GM21528 (cell line): Measurements from ENCODE around the gene KIF16B.
"Not testable (repeated sequence)": the region's sequence is repeated elsewhere in the genome, so short reads cannot be mapped to it uniquely, and the experiment has no call there.

Experiments used
- ATAC-seq: cut with Tn5 transposase; IDR thresholded peaks from one replicate; pipeline ENCODE4 v1.9.1; 2021; ENCODE audit warnings: mild to moderate bottlenecking, moderate library complexity; ENCODE audit not compliant: unreplicated experiment, low FRiP score

The KIF16B gene

DNA sequence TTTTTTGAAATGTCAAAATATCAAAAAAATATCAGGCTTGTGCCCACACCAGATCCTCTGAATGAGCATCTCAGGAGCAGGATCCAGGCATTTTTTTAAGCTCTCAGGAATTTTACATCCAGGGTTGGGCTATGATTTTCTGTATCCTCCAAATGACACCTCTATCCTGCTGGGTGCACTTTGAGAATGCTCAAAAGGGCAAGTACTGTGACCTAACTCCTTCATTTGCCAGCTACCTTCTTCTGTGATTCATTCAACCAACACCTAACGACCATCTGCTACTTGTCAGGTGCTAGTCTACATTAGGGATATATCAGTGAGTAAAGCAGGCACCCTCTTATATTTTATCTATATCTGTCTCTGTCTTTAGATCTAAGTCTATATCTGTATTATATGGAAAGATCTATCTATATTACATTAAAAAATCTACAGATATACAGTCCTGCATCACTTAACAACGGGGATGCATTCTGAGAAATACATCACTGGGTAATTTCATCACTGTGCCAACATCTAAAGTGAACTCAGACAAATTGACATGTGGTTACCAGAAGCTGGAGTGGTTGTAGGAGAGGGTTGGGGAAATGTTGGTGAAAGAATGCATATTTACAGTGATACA is 131.6 kb downstream of the KIF16B start:
- no peak for ATAC-seq

DNA sequence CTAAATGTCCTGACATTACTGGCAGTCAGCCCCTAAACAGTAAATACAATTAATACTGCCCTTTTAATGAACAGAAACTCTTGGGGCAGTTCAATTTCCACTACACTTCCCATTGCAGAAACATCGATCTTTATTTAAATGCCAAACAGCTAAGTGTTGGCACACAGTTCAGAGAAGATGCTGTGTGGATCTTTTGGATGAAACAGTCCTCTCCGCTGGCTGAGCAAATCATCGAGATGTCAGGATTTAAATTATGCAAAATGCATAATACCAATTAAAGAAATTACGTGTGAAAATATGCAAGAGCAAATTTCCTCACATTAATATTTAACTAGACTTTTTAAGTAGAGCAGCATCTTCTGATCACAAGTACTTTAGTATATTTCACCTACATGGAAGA is 132.6 kb downstream of the KIF16B start:
- ATAC-seq = no peak

DNA sequence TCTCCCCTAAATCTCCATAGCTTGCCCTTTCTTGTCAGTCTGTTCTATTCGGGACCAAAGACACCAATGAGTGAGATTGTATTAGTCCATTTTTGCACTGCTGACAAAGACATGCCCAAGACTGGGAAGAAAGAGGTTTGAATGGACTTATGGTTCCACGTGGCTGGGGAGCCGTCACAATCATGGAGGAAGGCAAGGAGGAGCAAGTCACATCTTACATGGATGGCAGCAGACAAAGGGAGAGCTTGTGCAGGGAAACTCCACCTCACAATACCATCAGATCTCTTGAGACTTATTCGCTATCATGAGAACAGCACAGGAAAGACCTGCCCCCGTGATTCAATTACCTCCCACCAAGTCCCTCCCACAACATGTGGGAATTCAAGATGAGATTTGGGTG is 133.7 kb downstream of the KIF16B start:
- not testable (repeated sequence) for ATAC-seq

DNA sequence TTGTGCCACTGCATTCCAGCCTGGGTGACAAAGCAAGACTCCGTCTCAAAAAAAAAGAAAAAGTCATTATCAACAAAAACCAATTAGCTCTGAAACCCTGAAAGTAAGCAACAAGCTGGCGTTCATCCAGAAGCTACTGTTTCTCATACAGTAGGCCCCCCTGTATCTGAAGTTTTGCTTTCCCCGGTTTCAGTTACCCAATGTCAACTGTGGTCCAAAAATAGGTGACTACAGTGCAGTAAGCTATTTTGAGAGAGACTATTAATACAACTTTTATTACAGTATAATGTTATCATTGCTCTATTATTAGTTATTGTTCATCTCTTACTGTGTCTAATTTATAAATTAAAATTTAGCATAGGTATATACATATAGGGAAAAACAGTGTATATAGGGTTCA is 135.1 kb downstream of the KIF16B start:
- ATAC-seq = no peak

DNA sequence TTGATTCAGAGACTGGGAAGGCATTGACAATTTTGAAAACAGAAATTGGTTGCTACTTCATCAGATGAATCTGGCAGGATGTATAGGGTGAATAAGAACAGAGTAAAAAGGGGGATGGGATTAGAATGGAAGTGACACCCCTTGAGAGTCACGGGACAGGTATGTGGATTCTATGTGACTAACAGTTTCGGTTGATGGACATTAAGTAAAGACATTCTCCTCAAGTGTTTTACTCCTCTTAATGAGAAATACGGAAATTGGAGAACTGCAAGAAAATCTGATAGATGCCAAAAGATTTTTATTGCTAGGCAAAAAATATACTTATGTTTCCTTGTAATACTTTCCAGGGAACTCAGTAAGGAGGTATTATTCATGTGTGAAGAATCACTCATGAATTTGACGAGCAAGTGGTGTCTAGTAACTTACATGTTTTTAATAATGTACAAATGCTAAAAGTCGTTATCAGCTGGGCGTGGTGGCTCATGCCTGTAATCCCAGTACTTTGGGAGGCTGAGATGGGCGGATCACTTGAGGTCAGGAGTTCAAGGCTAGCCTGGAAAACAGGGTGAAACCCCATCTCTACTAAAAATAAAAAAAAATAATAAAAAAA is 135.8 kb downstream of the KIF16B start:
- ATAC-seq = no peak

DNA sequence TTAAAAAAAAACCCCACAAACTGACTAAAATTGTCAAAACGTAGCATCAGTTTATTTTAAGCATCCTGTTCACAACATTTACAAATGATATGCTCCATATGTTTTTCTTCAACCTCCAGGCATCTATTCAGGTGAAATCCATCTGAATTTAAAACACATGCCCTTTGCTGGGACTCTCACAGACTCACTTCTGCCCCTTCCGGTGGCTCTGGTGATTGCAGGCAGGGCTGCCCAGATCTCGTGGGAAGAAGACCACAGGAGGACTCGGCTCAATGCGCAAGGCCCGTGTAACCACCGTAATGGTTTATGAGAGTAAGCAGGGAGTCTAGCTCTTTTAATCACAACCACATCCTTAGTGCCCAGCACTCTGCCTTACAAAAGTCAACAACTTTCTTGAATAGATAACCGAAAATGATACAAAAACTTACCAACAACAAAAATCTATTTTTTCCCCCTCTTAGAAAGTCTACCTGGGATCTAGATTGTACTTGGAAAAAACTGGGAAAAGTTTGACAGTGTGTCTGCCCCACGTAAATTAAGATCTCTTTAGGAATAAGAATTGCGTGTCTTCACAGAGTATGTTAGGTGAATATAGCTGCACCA is 139.1 kb downstream of the KIF16B start:
- peak; percentile 66 for ATAC-seq

DNA sequence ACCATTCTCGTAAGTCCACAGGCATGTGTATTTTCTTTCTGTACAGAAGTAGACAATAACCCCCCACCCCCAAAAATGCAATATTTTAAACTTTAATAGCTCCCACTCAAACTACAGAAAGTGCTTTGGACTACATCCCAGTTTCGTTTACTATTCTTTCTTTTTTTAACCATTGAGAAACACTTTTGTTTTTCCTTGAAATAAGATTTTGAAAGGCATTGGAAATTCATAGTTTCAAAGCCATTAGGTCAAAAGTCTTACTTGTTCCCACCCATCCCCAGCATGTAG is 140.0 kb downstream of the KIF16B start:
- no peak for ATAC-seq

DNA sequence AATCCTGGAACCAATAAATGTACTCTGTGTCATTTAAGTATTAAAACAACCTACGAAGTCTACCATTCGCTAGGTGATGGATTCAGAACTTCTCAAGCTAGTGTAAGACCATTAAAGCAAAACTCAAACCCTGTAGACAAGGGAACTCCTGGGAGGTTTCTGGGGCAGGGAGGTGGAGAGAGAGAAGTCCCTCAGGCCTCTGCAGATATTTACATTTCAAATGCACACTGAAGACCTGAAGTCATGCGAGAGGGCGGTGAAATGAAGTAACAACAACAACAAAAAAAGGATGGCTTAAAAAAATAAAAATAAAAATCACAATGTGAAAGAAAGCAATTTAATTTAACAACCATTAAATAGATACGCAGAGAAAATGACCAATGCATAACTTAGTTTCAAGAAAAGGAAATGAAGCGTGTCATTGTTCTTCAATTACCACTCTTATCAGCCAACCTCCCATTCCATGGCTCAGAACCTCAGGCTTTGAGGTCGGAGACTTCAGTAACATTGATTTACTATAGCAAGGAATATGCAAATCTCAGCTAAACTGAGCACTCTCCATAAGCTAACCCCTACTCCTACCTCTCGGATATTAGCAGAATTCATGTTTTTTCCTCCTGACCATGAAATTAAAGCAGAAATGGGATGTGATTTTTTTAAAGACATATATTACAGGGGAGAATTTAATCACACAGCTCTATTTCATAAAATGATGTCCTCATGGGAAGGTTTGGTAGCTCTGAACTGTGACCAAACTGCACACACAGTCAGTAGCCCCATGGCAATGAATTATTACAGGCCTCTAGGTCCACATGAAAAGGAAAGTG is 140.6 kb downstream of the KIF16B start:
- ATAC-seq = no peak

DNA sequence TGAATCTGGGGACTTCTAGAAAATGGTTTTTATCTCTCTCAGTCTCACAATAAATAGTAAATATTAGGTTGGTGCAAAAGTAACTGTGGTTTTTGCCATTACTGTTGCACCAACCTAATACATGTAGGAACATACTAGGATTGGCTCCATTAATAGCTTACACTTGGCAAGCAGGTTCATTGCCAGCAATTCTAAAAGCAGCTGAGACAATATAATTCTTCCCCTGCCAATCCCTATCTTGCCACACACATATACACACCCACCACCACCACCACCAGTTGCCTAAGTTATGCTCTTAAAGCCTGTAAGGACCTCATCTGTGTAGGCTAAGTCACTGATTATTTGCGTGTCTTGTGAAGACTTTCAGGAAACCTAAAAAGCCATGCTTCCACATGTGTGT is 145.1 kb downstream of the KIF16B start:
- no peak for ATAC-seq

DNA sequence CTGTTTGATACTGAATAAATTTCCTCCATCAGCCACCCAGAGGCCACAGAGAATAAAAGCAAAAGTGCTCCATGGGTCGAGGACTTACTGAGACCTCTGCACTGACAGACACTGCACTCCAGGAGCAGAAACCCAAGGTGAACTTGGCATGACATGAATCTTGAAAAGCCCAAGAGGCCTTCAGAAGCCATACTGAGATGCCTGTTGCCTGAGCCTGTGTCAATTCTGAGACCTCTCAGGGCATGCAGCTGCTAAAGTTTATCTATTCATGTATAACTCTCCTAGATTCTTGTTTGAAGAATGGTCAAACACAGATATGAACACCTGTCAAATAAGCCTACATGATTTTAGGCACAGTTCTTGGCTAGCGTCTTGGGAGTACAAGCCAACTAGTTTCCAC is 145.7 kb downstream of the KIF16B start:
- ATAC-seq = no peak

DNA sequence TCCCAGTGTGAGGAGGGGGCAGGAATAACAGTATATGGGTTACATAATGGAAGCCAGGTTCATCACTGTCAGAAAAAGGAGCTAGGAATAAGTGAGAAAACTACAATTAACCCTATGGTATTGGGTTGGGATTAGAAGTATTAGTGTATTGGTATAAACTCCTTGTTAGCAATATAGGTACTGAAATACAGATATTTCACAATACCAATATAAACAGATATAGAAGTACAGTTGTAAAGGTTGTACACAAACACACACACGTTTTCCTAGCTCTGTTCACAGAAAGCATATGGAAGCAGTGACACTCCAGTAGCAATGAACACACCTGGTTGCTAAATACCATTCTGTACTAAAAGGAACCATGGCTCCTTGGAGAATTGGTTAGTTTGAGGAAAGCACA is 148.5 kb downstream of the KIF16B start:
- no peak for ATAC-seq

DNA sequence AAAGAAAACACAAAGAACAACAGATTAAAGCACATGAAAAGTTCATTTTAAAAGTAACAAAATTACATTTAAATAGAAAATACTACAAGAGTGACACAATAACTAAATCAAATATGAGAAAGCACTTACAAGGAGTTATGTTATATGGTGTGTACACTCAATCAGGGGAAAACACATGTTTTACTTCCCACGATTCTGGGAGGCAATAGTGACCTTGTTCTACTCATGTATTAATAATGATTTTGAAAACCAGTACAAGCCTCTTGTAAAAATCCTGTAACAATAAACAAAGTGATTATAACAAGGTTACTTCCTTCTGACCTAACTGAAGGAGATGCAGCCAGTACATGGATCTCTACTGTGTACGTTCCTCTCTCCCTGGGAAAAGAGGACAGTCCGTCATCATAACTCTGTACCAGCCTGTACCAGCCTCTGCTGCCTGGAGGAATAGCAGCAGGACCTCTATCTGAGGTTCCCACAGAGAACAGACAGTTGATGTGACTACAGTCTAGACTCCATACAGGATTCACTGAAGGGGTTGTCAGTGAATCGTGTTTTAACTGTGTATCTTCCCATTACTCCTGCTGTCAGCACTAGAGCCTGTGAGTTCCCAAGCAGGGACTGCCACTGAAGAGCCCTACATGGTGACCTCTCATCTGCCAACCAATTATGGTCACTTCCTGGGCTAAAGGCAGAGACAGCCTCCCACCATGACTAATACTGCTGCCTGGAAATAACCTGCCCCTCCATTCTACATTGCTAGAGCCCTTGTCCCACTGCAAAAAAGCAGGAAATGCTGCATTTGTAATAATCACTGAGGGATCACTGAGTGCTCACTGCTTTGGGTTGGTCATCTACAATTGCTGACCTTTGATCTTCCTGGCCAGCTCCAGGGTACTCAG is 149.7 kb downstream of the KIF16B start:
- no peak for ATAC-seq

DNA sequence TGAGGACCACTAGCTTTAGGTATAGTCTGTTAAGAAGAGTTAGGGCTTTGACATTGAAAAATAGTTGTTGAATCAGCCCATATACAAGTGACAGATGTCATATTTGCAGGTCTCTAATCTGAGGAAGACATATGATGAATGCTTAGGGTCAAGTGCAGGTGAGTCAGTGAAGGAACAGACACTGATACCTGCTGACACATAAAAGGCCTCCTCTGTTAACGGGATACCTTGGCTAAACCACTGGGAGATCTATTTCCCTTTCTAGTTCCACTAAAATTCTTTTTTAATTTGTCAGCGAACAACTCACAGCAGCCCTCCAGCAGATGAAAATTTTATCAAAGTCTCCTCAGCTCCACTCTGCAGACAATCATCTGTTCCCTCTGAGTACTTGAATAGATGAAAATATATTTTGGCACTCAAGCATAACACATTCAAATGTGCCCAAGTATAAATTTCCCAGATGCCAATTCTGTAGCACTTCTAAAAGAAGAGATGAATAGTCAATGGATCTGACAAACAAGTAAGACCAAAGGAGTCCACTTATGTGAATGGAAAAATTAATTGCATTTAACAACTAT is 154.0 kb downstream of the KIF16B start:
- ATAC-seq = no peak

DNA sequence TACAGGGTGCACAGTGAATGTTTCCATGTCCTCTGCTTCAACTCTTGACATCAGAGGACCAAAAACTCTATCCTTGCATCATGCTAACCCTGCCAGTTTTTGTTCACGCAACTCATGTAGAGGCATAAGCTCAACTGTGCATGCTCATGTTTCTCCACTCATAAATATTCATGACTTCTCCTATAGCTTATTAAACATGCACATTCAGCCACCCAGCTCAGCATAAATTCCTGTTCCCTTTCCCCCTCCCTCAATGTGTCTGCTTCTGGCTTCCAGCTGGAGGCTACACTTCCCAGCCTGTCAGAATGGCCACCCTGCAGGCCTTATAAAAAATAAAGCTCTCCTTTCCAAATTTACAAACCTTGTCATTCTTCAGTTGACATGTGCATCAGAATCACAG is 154.6 kb downstream of the KIF16B start:
- ATAC-seq = no peak

DNA sequence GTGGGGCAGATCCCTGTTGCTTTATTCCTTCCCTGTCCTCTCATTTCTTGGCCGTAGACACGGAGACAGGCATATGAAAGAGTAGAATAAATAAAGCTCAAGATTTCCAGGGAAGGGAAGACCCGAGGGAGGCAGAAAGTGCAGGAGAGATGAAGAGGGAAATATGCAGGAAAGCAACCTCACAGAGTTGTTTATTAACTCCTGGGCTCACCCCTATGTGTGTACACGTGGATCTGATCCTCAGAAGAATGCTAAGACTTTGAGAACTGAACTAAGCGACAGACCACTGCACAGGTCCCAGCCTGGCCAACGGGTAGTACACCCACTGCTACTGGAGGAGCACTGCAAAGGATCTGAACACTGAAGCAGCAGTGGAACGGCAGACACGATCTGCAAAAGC is 156.2 kb downstream of the KIF16B start:
- ATAC-seq = no peak

DNA sequence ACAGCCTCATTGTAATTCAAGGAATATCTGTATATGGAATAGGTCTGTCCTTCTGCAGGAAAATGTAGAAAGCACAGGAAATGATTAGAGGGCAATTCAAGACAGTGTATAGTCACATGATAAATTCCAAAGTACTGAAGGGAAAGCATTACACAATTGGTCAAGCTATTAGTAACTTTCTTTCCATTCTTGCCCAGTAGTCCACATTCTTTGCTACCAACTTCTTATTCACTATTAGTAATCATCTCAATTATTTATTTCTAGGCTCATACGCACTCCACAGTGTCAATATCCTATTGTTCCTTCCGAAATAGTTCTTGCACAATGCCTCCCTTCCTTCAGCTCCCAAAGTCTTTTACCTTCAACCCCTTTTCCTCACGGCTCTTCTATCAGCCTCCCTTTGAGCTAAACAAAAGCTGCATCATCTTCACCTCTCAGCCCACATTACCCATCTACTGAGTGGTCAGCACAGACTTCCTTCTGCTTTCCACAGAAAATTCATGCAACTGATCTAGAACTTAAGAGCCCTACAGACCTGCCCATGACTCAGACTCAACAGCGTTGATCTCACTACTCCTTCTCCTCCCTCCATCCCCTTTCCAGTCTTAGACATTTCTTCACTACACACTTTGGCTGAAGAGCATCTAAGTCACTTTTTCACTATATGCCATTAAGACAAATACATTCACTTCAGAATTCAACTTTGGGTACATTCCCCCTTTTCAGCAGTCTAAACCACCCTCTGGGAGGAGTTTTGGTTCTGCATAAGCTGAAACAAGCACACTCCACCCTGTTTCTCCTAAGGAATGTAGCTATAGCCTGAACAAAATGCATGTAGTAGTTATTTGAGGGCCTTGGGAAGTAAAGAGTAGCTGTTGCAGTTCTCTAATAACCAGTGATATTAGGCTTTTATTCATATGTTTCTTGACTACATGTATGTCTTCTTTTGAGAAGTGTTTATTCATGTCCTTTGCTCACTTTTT is 157.9 kb downstream of the KIF16B start:
- ATAC-seq = no peak

DNA sequence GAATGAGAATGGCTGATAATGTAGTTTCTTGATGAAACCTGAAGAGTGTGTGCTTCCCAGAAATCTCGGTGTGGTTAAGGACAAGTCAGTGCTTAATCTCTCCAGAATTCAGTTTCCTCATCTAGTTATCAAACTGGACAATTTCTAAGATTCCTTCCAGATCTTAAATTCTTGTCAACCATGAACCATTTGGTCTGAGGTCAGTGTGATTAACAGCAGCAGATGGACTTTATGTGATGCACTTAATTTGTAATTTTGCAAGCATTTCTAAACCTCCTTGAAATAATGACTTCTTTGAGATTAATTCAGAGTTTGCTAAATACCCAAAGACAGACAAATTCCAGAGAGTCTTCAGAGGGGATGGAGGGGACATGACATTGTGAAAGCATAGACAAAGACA is 160.3 kb downstream of the KIF16B start:
- no peak for ATAC-seq

DNA sequence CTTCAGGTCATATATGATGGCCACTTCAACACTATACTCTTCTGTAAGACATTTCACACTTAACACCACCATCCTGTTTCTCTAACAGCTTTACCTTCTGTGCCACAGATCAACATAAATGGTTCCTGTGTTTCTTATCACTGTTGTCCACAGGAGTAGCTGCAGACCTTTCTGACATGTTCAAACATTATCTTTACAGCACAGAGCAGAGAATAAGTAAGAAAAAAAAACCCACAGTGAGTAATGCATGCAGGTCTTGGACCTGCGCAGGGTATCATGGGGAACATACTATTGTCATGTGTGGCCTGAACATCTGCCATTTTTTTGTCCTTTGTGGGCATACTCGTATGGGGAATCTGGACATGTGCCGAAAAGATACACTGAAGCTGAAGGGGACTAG is 161.9 kb downstream of the KIF16B start:
- no peak for ATAC-seq

DNA sequence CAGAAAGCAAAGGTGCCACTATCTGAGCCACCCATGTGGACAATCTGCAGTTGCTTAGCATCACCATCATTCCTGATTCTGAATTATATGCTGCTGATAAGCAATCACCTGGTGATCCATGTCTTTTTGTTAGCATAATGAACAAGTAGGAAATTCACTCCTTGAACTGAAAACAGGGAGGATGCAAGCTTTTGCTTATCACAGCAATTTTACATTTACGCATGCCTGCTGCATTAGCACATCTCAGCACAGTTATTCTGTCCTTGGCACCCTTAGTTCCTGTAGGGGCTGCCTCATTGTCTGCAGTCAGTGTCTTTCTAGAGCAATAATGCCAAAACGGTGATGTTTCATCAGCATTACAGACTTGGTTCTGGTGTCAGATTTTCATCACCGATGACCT is 162.6 kb downstream of the KIF16B start:
- no peak for ATAC-seq
